ENCODE data around the gene DMC1.
A peak's percentile ranks its signal among the peaks of the same experiment; 100 is the strongest.
"Not testable (repeated sequence)": the region's sequence is repeated elsewhere in the genome, so short reads cannot be mapped to it uniquely, and the experiment has no call there.

The DMC1 gene, protein sequence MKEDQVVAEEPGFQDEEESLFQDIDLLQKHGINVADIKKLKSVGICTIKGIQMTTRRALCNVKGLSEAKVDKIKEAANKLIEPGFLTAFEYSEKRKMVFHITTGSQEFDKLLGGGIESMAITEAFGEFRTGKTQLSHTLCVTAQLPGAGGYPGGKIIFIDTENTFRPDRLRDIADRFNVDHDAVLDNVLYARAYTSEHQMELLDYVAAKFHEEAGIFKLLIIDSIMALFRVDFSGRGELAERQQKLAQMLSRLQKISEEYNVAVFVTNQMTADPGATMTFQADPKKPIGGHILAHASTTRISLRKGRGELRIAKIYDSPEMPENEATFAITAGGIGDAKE

DNA sequence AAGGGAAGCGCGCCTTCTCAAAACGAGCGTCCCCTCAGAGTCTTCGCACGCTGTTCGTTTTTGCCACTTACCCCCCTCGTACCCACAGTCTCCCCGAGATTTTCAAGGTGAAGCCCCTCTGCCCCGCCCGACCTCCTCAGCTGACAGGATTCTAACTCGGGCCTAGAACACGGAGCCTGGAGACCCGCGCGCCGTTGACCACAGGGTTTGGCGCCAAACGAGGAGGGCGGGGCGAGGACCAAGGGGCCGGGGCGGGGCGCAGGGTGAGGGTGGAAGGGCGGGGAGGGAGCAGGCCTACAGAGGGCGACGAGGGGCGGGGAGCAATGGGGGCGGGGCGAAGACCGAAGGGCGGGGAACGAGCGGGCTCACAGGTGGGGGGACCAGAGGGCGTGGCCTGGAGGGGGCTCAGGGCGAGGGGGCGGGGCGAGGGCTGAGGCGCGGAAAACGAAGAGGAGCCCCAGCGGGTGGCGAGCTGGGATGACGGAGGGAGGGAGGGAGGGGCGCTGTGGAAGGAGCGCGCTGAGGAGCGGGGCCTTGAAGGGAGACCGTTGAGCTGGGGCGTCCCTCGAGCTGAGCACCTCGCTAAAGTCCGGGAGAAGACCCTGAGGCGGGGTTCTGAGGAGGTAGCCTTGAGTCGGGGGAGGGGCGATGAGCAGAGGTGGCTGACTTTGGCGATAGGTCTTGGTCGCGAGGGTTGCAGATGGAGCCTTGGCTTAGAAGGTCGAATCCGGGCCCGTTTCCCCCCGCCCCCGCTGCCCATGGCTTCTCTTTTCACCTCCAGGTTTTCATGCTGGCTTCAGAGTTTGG lies at the start of gene DMC1:
TSS of gene DMC1 (minus strand) at position 212 of the 807 bp plus-strand sequence. CDS start 1,927 bp downstream, outside the sequence.
- peak; percentile 93 to 94 for DNase-seq (ENCODE audit: low read depth in 2 of 2)

GRCh38 chr22:38618682-38619081 lies 48.7 kb upstream of the DMC1 start:
- DNase-seq (ENCODE audit: low read depth in 2 of 2): no peak

GRCh38 chr22:38618258-38618657 lies 48.3 kb upstream of the DMC1 start:
- DNase-seq (ENCODE audit: low read depth in 2 of 2): no peak

- DNase-seq (ENCODE audit: low read depth in 2 of 2): not testable (repeated sequence)
Observed at GRCh38 chr22:38615064-38615405, 45.1 kb upstream of the DMC1 start.

GRCh38 chr22:38614332-38615063 lies 44.5 kb upstream of the DMC1 start:
- no peak for DNase-seq (ENCODE audit: low read depth in 2 of 2)

DNA sequence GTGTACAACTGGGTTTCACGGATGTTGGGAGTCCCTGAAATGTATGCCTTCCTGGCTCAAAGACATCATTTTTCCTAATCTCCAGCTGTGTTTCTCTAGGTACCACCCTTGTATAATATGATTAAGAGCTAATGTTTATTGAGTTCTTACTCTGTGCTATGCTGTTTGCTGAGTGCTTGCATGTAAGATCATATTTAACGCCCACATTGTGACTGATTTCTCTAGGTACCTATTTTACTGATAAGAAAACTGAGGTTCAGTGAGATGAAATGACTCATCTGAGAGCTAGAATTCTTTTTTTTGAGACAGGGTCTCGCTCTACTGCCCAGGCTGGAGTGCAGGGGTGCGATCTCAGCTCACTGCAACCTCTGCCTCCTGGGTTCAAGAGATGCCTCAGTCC lies 43.6 kb upstream of the DMC1 start:
- DNase-seq (ENCODE audit: low read depth in 2 of 2): no peak

DNA sequence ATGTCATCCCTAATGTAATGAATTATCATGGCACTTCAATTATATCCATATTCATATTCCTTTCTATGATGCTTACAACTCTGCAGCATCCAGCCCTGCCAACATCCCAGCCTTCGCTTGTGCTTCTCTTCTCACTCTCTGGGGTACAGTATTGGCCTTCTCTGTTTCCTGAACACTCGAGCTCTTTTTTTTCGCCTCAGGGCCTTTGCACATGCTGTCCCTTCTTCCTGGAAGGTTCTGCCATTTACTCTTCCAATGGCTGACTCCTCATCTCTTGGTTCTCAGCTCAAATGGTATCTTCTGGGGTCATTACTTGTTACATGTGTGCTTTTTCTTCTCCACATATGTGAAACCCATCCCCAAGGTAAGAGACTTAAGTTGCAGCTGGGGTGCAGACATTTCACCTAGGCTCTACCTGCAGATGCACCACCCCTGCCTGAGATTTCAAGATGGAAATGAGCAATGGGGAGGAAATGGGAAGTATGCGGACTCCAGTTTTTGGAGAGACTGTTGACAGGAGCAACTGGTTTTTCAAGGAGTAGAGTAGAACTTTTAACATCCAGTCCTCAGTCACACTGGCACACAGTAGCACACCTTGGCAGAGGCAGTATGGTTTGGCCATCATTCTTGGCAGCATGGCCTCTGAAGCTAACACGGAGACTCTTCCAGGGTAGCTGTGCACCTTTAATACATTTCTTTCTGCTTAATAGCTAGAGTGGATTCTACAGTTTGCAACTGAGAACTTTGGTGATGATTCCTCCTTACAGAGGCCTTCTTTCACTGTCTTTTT lies 42.4 kb upstream of the DMC1 start:
- DNase-seq (ENCODE audit: low read depth in 2 of 2): no peak

- no peak for DNase-seq (ENCODE audit: low read depth in 2 of 2)
Observed at GRCh38 chr22:38611559-38611958, 41.6 kb upstream of the DMC1 start.

DNA sequence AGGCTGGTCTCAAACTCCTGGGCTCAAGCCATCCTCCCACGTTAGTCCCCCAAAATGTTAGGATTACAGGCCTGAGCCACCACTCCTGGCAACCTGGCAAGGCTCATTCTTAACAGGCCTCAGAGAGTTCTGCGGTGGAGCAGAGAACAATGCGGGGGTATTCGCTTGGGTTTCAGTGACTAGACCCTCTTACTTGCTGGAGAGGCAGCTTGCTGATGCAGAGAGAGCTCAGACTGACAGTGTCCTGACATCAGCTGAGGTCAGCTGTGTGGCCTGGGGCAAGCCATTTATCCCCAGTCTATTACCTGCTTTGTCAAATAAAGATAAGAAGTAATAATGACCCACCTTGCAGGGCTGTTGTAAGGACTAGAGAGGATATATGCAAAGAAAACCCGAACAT lies 40.3 kb upstream of the DMC1 start:
- DNase-seq (ENCODE audit: low read depth in 2 of 2): no peak

- DNase-seq (ENCODE audit: low read depth in 2 of 2): no peak
Observed at GRCh38 chr22:38608992-38609750, 39.2 kb upstream of the DMC1 start.

DNA sequence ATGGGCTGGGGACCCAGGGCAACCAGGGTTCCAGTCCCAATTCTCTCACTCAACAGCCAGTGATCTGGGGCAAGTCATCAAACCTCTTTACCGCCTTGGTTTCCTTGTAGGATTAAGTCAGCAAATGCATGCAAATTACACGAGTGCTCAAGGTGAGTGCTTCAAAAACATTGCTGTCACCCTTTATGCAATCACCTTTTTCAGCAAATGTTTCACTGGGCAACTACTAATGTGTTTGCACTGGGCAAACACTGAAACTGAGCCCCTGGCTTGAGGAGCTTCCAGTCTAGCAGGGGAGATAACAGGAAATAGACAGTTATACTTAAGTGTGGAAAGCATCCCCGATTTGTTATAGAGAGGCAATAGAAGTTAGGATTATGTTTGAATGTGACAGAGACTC lies 37.7 kb upstream of the DMC1 start:
- DNase-seq (ENCODE audit: low read depth in 2 of 2): no peak

DNA sequence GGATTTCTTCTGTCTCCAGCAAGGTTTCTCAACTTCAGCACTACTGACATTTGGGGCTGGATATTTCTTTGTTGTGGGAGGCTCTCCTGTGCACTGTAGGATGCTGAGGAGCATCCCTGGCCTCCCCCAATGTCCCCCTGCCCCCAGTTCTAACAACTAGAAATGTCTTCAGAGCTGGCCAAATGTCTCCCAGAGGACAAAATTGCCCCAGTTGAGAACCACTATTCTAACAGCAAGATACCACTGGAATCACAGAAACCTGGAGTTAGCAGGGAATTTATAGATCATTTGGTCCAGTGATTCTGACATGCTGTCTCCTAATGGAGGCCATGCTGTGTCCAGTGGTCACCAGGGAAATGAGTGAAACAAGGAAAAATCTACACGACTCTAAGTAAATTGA lies 32.2 kb upstream of the DMC1 start:
- DNase-seq (ENCODE audit: low read depth in 2 of 2): no peak

- DNase-seq (ENCODE audit: low read depth in 2 of 2): no peak
Observed at GRCh38 chr22:38601221-38601764, 31.3 kb upstream of the DMC1 start.

GRCh38 chr22:38599466-38599865 lies 29.5 kb upstream of the DMC1 start:
- no peak for DNase-seq (ENCODE audit: low read depth in 2 of 2)

DNA sequence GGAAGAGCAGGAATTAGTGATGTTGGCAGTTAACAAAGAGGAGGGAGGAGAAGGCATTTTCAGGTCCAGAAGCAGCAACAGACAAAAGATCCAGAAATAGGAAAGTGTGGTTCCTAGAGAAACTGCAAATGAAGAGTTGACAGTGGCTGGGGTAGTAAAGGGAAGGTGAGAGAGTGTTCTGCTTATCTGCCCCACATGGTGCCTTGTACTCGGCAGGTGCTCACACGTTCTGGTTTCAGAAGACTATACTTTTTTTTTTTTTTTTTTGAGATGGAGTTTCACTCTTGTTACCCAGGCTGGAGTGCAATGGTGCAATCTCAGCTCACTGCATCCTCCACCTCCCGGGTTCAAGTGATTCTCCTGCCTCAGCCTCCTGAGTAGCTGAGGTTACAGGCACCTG lies 12.9 kb upstream of the DMC1 start:
- not testable (repeated sequence) for DNase-seq (ENCODE audit: low read depth in 2 of 2)

DNA sequence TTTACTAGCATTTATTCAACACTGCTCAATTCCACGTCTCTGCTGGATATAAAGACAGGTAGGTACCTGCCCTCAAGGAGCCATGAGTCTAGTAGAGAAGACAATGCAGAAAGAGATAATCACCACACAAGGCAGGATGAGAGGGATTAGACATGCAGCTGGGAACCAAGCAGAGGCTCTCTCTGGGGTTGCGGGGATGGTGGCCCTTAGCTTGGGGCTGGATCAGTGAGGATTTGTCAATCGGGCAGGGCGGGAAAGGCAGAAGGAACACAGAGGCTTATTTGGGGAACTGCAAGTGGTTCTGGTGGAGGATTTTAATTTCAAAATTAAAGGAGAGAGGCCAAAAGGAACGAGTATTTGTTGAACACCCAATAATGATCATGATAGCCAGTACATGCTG lies 8.5 kb upstream of the DMC1 start:
- no peak for DNase-seq (ENCODE audit: low read depth in 2 of 2)

DNA sequence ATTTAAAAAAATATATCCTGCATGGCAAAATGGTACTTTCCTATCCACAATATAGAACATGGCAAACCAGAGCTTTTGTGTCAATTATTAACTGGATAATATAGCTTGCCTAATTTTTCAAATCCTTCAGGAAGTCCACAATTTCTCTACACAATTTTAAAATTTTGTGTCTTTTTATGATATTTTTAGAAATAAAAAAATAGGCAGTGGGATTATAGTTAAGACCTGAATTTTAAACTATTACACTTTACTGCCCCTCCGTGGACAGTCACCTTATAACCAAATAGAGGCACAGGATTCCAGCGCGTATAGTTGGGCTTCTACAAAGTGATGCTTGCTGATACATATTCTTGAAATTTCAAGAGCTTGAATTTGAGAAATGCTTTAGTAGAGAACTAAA lies 2.1 kb upstream of the DMC1 start:
- DNase-seq (ENCODE audit: low read depth in 2 of 2): no peak

DNA sequence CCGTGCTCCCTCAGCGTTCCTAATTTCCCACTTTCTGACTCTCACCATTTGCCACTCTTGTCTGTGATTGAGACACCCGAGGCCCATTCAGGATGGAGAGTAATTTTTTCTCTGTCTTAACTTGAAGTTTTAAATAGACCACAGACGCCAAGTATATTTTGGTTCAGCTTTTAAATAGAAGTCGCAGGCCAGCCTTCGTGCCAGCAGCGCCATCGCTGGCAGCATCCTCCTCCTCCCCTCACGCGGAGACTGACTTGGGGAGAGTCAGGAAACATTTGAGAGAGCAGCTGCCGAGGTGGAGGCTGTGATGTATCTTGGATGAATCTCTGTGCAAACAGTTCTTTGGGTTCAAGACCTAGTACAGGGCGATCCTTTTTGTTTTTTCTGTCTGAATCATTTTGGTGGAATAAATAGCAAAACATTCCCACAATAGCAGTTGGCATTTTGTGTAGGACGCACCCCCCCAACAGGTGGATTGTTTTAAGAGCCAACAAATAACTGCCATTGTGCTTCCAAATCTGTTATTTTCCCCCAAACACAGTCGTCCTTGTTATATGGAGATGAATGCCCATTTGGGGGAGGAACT lies 889 bp upstream of the DMC1 start:
- no peak for DNase-seq (ENCODE audit: low read depth in 2 of 2)

DNA sequence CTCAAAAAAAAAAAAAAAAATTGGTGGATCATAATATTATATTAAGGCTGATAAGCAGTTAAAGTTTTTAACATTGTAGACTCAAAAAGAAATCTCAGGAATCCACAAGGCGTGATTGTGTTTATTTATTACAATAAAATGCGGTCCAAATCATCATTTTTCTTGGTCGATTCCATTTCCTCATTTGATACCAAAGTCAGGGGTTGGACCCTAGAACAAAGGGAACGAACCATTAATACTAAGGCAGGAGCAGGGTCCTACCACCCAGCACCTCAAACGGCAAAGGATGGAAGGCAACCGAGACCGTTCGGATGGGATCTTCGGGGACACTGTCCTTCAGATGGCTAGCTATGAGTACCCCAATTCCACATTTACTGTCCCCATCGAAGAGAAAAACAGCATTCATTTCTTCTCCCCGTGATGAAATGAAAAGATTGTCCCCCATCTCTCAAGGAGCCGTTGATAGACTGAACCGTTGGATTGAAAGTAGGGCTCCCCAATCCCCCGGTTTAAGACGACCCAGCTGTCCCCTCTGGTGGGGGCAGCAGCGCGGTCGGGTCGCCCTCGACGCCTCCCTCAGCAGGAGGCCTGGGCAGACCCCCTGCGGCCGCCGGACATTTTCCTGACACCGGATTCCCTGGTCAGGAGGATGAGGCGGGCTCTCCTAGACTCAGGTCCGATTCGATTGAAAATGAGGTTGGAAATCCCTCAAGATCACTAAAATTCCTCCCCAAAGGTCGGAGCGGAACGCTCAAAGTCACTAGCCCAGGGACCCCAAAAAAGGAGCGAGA lies 607 bp downstream of the DMC1 start:
- DNase-seq (ENCODE audit: low read depth in 2 of 2): no peak
